Peyer's patch (tissue), 4 donors: ENCODE measurements around the gene STS. TPM values are rescaled to one million over a fixed set of nuclear protein-coding genes. Genes with fewer than 3 reads are reported as not detected.
A peak's percentile ranks its signal among the peaks of the same experiment; 100 is the strongest.

Experiments
- DNase-seq, 3 donors: peaks; one replicate each; pipeline ENCODE4 v3.0.0-alpha.2; 2017 to 2019
- H3K27ac ChIP-seq, 4 donors: fragments of 200-600 bp; sonication (generic); one replicate each; pipeline ENCODE4 v1.5.1; 2016 to 2019
- H3K27me3 ChIP-seq, 2 donors: fragments of 200-600 bp; sonication (generic); one replicate each; pipeline ENCODE4 v1.5.1; 2019
- H3K36me3 ChIP-seq, 3 donors: fragments of 200-600 bp; sonication (generic); one replicate each; pipeline ENCODE4 v1.5.1; 2016 to 2019
- H3K4me1 ChIP-seq, 4 donors: fragments of 200-600 bp; sonication (generic); one replicate each; pipeline ENCODE4 v1.5.1; 2016 to 2019
- H3K4me3 ChIP-seq, 4 donors: fragments of 200-600 bp; sonication (generic); 1 replicate in 3 of 4; 2 replicates in 1 of 4; pipeline ENCODE4 v1.5.1; 2016 to 2019; ENCODE audit warnings: mild to moderate bottlenecking in 1 of 4
- H3K9me3 ChIP-seq, 4 donors: fragments of 200-600 bp; sonication (generic); one replicate each; pipeline ENCODE4 v1.5.1; 2016 to 2019; ENCODE audit warnings: mild to moderate bottlenecking in 1 of 4
- POLR2A ChIP-seq, 2 donors: fragments of 450-650 bp; IDR thresholded peaks; one replicate each; pipeline ENCODE4 v1.5.1; 2017; ENCODE audit warnings: antibody characterized with exemption in 2 of 2, mild to moderate bottlenecking in 2 of 2, moderate library complexity in 2 of 2
- total RNA-seq, 4 donors: library from RNA; depleted of rRNA; stranded (reverse); fragments of >200 nt; gene quantifications; one replicate each; pipeline ENCODE4 v1.1.0, GENCODE V29; 2016
- TF ChIP-seq, protein P1 (sequence below), 6 experiments: fragments of 450-650 bp in 4 of 6; fragments of 200-600 bp in 2 of 6; sonication (generic) in 1 of 6; IDR thresholded peaks; one replicate each; pipeline ENCODE4 v1.5.1; 2017 to 2019; ENCODE audit warnings: antibody characterized with exemption in 6 of 6, mild to moderate bottlenecking in 3 of 6, moderate library complexity in 1 of 6

The STS gene
- total RNA-seq = 1 to 10 TPM; 3.3 to 5.6 (median 4.3) TPM

DNA sequence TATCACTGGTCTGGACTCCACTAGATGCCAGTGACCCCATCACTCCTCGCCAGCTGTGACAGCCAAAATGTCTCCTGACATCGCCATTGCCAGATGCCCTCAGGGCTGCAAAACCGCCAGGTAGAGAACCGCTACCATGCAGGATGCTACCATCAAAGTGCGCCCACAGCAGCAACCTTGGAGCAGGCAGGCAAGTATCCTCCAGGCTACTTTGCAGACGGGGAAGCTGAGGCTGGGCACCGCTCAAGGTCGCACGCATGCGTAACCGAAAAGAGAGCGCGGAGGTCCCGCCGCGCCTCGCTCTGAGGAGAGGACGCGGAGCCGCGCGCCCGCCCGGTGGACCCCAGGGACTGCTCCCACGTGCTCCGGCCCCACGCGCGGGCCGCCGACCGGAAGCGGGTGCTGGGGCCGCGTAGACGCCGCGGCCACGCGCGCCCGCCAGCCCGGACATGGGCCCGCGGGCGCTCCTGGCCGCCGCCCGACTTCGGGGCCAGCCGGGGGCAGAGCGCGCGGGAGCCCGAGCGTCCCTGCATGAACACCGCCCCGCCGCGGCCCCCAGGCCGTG is at the start of gene STS:
Gene STS, plus strand, starts transcription at position 300 of the 565 bp plus-strand sequence. CDS start 105,488 bp downstream, outside the sequence.
- no peaks in the 10 kb centered on the region for H3K36me3 ChIP-seq
- H3K27me3 ChIP-seq = no peaks in the 10 kb centered on the region
- TF ChIP-seq, protein P1, sequence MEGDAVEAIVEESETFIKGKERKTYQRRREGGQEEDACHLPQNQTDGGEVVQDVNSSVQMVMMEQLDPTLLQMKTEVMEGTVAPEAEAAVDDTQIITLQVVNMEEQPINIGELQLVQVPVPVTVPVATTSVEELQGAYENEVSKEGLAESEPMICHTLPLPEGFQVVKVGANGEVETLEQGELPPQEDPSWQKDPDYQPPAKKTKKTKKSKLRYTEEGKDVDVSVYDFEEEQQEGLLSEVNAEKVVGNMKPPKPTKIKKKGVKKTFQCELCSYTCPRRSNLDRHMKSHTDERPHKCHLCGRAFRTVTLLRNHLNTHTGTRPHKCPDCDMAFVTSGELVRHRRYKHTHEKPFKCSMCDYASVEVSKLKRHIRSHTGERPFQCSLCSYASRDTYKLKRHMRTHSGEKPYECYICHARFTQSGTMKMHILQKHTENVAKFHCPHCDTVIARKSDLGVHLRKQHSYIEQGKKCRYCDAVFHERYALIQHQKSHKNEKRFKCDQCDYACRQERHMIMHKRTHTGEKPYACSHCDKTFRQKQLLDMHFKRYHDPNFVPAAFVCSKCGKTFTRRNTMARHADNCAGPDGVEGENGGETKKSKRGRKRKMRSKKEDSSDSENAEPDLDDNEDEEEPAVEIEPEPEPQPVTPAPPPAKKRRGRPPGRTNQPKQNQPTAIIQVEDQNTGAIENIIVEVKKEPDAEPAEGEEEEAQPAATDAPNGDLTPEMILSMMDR (IDR thresholded peaks at IDR 0.05) = no peak
- no peak for TF ChIP-seq POLR2A (IDR thresholded peaks at IDR 0.05)
- no peaks in the 10 kb centered on the region for H3K4me1 ChIP-seq
- peak; percentile 58 to 76 (median 61) for DNase-seq
- peak within 1 kb of the TSS; percentile 67 to 96 (median 88) for H3K4me3 ChIP-seq
- H3K27ac ChIP-seq = peak within 1 kb of the TSS; percentile 91 to 96 (median 94)
- no peaks in the 10 kb centered on the region for H3K9me3 ChIP-seq

DNA sequence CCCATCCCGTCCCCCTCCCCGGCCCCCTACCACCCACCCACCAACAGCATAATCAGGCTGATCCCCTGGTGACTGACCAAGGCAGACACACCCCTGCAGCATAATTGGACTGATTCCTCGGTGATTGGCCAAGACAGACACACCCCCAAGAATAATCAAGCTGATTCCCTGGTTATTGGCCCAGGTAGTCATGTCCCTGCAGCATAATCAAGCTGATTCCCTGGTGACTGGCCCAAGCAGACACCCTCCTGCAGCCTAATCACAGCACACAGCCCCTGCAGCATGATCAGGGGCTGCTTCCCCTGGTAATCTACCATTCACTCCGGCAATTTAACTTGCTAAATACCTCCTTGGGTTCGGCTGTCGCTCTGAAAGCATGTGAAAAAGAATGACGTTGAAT is 47.5 kb upstream of the STS start:
- no peaks in the 10 kb centered on the region for H3K27me3 ChIP-seq
- no peaks in the 10 kb centered on the region for H3K9me3 ChIP-seq
- no peaks in the 10 kb centered on the region for H3K4me1 ChIP-seq
- no peak overlapping the region for H3K27ac ChIP-seq
- TF ChIP-seq POLR2A (IDR thresholded peaks at IDR 0.05) = no peak
- TF ChIP-seq, protein P1 (IDR thresholded peaks at IDR 0.05) = no peak
- no peak overlapping the region for H3K4me3 ChIP-seq
- no peaks in the 10 kb centered on the region for H3K36me3 ChIP-seq
- DNase-seq = no peak

- no peak overlapping the region for H3K4me3 ChIP-seq
- DNase-seq = no peak
- no peaks in the 10 kb centered on the region for H3K4me1 ChIP-seq
- no peaks in the 10 kb centered on the region for H3K9me3 ChIP-seq
- H3K36me3 ChIP-seq = no peaks in the 10 kb centered on the region
- H3K27ac ChIP-seq = no peak overlapping the region
- TF ChIP-seq, protein P1 (IDR thresholded peaks at IDR 0.05) = no peak
- TF ChIP-seq POLR2A (IDR thresholded peaks at IDR 0.05) = no peak
- H3K27me3 ChIP-seq = no peaks in the 10 kb centered on the region
Observed at GRCh38 chrX:7102119-7102518, 45.4 kb upstream of the STS start.

DNA sequence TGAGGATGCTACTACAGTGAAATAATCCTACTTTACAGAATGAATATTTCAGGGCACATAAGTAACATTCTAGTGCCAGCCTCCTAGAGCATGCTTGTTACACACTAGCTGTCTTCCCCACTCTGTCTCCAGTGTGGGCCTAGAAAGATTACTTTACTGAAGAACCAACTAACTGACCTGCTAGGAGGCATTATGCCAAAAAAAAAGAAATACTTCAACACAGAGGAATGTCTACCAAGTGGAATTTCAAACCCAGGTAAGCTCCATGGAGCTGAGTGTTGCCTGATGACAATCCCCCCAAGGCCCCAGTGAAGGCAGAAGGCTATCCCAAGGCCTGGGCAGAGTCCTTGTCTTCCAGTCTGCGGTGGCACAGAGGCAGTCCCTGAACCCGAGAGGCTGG is 40.9 kb upstream of the STS start:
- H3K4me1 ChIP-seq = peaks cover 0 to 4% (median 0%) of the 10 kb centered on the region in 4 donors
- no peak overlapping the region for H3K4me3 ChIP-seq
- TF ChIP-seq POLR2A (IDR thresholded peaks at IDR 0.05) = no peak
- TF ChIP-seq, protein P1 (IDR thresholded peaks at IDR 0.05) = no peak
- H3K27ac ChIP-seq = no peak overlapping the region
- DNase-seq = no peak
- no peaks in the 10 kb centered on the region for H3K36me3 ChIP-seq
- no peaks in the 10 kb centered on the region for H3K9me3 ChIP-seq
- no peaks in the 10 kb centered on the region for H3K27me3 ChIP-seq

- TF ChIP-seq, protein P1 (IDR thresholded peaks at IDR 0.05) = no peak
- TF ChIP-seq POLR2A (IDR thresholded peaks at IDR 0.05) = no peak
- Histone ChIP-seq H3K9me3 (no peaks in the 10 kb centered on the region), H3K4me3 (no peak overlapping the region), H3K36me3 (no peaks in the 10 kb centered on the region), H3K27me3 (no peaks in the 10 kb centered on the region), H3K27ac (no peak overlapping the region), H3K4me1 (peaks cover 0 to 4% (median 0%) of the 10 kb centered on the region in 4 donors)
- peak in 2 of 3 donors; percentile 58 to 59 for DNase-seq
Observed at GRCh38 chrX:7108030-7108429, 39.5 kb upstream of the STS start.
